Hematopoietic multipotent progenitor cell treated with erythropoietin and hydrocortisone succinate and interleukin-3 and kit ligand, for 8 days (in vitro differentiated cells): ENCODE data around the gene GSTT2.
"Not testable (repeated sequence)": the region's sequence is repeated elsewhere in the genome, so short reads cannot be mapped to it uniquely, and the experiment has no call there.

Experiments
- DNase-seq: peaks from one replicate; pipeline ENCODE4 v3.0.0-alpha.2; 2015

The GSTT2 gene

DNA sequence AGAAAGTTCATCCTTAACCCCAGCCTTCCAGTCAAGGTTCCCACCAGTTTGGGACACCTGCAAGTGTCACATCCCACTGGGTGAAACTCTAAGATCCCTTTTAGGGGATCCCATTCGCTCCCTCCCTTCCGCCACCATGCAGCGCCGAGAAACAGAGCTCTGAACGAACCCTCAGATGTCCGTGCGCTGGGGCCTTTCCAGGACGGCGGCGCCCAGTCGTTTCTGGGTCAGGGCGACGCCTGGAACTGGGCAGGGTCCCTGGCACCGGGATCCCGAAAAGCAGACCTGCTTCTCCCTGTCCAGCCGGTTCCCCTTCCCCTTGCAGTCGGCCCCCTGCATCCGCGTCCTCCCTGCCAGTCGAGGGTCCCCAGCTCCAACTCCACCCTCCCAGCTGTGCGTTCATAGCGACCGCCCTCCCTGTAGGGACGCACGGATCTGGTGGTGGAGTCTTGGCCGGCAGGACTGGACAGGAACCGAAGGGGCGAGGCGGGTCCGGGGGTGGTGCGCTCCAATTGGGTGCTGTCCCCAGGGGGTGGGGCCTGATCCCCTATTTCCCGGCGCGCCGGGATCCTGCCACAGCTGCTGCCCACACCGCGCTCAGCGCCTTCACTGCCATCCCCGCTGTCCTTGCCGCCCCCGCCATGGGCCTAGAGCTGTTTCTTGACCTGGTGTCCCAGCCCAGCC, at the start of gene GSTT2:
GSTT2 (plus strand) TSS at position 578 of the 684 bp plus-strand sequence.
- DNase-seq = not testable (repeated sequence)

- DNase-seq = peak; percentile 68
Measured at GRCh38 chr22:23938328-23939016, 41.5 kb upstream of the GSTT2 start.

DNA sequence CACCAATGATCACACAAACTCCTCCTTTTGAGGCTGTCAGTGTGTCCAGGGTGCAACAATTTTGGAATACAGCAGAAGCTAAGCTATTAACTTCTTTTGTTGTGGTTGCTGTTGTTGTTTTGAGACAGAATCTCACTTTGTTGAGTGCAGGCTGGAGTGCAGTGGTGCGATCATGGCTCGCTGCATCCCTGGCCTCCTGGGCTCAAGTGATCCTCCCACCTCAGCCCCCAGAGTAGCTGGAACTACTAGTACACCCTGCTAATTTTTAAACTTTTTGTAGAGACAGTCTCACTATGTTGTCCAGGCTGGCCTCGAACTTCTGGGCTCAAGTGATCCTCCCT, 40.9 kb upstream of the GSTT2 start:
- DNase-seq = no peak

- DNase-seq = not testable (repeated sequence)
Measured at GRCh38 chr22:23940166-23940565, 39.8 kb upstream of the GSTT2 start.

- peak; percentile 85 for DNase-seq
Measured at GRCh38 chr22:23947391-23947790, 32.5 kb upstream of the GSTT2 start.

DNA sequence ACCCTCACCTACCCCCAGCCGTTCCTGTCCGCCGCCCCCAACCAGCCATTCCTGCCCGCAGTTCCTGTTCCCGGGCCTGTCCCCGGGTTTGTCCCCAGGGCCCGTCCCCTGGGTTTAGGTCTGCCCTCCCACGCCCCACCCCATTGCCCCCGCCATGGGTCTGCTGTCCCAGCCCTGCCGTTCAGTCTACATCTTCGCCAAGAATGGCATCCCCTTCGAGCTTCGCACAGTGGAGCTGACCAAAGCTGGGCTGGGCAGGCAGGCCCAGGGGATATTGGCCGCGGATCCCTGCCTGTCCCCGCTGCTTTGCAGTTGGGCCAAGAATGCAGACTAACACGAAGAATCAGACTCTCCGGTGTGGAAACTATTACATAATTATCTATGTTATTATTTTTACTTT, 30.2 kb upstream of the GSTT2 start:
- DNase-seq = not testable (repeated sequence)

- DNase-seq = not testable (repeated sequence)
Measured at GRCh38 chr22:23951383-23951782, 28.6 kb upstream of the GSTT2 start.

GRCh38 chr22:23952794-23953405, 27.0 kb upstream of the GSTT2 start:
- not testable (repeated sequence) for DNase-seq

DNA sequence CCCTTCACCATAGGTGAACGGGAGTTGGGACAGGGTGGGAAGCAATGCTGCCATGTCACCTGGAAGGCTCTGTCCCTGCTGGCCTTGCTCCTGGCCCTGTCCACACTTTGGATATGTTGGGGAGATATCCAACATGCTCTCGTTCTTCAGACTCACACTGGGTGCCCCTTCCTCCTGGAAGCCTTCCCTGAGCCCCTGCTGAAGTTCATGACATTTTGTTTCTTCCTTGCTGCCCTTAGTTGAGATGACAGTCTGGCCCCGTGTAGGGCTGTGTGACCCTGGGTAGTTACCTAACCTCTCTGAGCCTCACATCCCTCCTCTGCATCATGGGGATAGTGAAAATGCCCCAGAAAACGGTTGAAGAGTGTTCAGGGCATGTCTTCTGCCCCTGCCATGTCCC, 26.4 kb upstream of the GSTT2 start:
- DNase-seq = not testable (repeated sequence)

DNA sequence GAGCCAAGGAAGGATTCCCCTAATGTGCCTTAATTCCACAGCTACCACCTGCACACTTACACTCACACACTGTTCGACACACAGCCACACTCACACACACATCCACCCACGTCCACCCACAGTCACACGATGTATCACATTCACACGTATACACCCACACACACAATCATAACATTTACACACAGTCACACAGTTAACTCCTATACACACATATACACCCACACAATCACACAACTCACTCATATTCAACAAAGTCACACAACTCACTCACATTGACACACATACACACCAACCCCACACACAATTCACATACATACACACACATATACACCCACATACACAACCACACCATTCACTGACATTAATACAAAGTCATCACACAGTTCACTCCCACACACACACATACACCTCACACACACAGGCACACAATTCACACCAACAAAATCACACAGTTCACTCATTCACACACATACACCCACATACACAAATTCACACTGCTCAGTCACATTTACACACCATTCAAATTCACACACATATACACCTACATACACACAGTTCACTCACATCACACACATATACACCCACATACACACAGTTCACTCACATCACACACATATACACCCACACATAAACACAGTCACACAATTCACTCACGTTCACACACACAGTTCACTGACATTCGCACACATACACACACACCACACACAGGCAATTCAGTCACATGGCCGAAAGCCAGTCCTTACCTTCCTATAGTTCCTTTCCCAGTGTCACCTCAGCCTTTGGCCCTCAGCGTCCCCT, 25.5 kb upstream of the GSTT2 start:
- DNase-seq = not testable (repeated sequence)

GRCh38 chr22:23954991-23955305, 25.0 kb upstream of the GSTT2 start:
- DNase-seq = not testable (repeated sequence)

DNA sequence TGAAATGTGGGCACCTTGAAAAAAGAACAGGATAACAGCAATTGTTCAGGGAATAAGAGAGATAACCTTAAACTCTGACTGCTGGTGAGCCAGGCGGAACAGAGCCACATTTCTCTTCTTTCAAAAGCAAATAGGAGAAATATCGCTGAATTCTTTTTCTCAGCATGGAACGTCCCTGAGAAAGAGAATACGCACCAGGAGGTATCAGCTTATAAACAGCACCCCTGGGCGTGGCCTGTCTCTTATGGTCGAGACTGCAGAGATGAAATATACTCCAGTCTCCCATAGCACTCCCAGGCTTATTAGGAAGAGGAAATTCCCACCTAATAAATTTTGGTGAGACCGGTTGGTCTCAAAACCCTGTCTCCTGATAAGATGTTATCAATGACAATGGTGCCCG, 24.0 kb upstream of the GSTT2 start:
- DNase-seq = not testable (repeated sequence)

- peak; percentile 78 for DNase-seq
Measured at GRCh38 chr22:23956301-23956900, 23.5 kb upstream of the GSTT2 start.

- DNase-seq = not testable (repeated sequence)
Measured at GRCh38 chr22:23961084-23961771, 18.7 kb upstream of the GSTT2 start, which contains the start of gene GSTT2B. TSS of gene GSTT2B (minus strand) at chr22:23961195. CDS start at chr22:23961131, 64 bp downstream.

GRCh38 chr22:23966094-23966493, 13.8 kb upstream of the GSTT2 start:
- not testable (repeated sequence) for DNase-seq

GRCh38 chr22:23966568-23966967, 13.4 kb upstream of the GSTT2 start, which contains the start of gene DDTL:
TSS of gene DDTL (plus strand) at chr22:23966888. CDS start at chr22:23966915, 27 bp downstream.
- DNase-seq = not testable (repeated sequence)

DNA sequence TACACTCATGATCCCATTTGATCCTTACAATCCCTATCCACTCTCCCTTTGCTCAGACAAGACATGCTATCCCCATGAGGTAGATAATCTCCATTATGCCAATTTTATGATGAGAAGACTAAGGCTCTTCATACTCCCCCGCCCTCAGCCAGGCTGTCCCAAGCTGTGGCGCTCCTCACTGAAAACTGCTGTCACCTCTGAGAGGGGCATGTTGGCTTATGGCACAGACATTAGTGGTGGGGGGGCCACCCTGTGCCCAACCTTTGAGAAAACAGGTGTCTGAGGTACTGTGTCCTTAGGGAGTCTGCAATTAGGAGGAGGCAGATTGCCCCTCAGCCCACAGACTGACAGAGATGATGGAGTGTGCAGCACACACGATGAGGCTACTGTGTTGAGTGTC, 10.9 kb upstream of the GSTT2 start:
- no peak for DNase-seq

GRCh38 chr22:23970201-23970641, 9.7 kb upstream of the GSTT2 start:
- DNase-seq = no peak

DNA sequence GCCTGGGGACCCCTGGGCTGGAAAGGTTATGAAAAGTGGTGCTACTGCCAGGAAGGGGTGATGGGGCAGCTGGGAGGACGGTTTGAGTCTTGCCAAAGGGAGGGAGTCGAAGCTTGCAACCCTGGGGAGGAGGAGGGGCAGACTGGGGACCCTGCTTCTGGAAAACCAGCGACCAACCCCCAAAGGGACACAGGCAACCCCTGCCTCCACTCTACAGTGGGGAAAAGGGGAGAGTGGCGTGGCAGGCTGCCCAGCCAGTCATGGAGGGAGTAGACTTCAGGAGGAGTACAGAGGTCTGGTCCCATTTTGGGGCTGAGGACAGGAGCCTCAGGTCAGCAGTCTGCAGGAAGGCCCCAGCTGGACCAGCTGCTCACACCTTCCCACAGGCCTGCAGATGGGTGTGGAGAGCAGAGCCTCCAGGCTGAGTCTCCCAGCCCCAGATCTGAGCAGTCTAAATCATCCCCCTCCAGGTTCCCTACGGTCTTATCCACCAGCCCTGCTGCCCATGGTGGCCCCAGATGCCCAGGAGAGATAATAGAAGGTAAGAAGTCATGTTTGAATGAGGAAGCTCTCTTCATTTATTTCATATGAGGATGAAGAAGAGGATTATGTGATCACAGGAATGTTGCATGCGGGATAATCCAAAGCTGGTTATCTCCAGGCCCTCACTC, 9.0 kb upstream of the GSTT2 start:
- peak; percentile 81 for DNase-seq

DNA sequence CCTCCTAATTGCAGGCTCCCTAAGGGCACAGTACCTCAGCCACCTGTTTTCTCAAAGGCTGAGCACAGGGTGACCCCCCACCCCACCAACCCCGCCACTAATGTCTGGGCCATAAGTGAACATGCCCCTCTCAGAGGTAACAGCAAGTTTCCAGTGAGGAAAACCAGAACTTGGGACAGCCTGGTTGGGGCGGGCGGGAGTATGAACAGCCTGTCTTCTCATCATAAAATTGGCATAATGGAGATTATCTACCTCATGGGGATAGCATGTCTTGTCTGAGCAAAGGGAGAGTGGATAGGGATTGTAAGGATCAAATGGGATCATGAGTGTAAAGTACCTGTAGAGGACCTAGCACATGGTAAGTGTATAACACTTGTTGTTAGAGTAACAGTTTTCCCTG, 8.0 kb upstream of the GSTT2 start:
- not testable (repeated sequence) for DNase-seq

DNA sequence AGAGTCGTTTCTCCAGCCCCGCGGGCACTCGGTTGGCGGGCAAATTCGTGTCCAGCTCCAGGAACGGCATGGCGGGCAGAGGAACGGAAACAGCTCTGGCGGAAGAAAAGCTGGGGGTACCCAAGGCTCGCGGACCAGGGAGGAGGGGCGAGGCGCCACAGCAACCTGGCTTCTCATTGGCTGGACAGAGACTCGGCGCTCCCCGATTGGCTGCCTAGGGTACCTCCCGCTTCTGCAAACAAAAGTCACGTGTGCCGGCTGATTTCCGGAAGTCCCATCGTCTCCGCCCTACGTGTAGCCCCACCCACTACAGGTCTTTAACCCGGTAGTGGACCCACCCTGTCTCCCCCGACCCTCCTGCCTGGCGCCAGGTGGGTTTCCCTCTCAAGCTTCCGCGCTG, 5.6 kb upstream of the GSTT2 start, which contains the start of gene DDT:
DDT (minus strand) TSS at position 97 of the 400 bp plus-strand sequence; CDS start at position 70, 27 bp downstream.
- not testable (repeated sequence) for DNase-seq
